Renal cortical epithelial cell (primary cell): ENCODE measurements around the gene NAPSA. TPM values are rescaled to one million over a fixed set of nuclear protein-coding genes. Genes with fewer than 3 reads are reported as not detected.
"Not testable (repeated sequence)": the region's sequence is repeated elsewhere in the genome, so short reads cannot be mapped to it uniquely, and the experiment has no call there.

Source experiments
- DNase-seq: peaks from one replicate; pipeline ENCODE4 v3.0.0-alpha.2; 2011; ENCODE audit warnings: low read depth
- total RNA-seq: library from RNA; depleted of rRNA; stranded (reverse); fragments of >200 nt; gene quantifications from 2 replicates; pipeline ENCODE4 v1.2.3, GENCODE V29; 2014

NAPSA gene
- 15.2 TPM in 1 of 2 replicates, not detected in the other for total RNA-seq

DNA sequence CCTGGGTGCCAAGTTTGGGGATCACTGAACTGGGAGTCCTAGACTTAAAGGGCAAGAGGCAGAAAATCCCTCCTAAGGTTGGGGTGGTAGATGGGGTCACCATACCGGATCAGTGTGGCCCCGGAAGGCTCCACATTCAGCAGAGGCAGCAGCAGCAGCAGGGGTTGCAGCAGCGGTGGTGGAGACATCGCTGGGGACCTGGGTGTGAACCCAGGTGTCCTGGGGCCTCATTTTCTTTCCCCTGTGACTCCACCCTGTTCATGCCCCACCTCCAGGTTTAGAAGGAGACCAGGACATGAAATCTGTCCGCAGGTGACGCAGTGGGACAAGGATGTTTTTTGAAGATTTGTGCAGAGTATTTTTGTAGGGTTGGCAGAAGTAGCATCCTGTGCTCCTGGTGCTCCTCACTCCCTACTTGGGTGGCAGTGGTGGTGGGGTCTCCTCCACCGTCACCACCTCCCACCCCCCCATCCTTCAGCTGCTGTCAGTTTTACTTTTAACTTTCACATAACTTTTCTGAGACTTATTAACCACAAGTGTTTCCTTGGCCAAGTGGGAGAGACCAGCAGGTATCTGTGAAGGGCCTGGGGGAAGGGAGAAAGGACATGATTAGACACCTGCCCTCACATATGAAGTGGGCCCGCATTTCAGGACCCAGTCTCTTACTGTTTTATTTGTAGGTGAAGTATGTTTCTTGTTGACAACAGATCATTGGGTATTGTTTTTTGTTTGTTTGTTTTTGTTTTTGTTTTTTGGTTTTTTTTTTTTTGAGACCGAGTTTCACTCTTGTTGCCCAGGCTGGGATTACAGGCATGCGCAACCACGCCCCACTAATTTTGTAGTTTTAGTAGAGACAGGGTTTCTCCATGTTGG, at the start of gene NAPSA:
TSS of gene NAPSA (minus strand) at position 206 of the 873 bp plus-strand sequence. CDS start at position 188, 18 bp downstream.
- DNase-seq, result no peak

DNA sequence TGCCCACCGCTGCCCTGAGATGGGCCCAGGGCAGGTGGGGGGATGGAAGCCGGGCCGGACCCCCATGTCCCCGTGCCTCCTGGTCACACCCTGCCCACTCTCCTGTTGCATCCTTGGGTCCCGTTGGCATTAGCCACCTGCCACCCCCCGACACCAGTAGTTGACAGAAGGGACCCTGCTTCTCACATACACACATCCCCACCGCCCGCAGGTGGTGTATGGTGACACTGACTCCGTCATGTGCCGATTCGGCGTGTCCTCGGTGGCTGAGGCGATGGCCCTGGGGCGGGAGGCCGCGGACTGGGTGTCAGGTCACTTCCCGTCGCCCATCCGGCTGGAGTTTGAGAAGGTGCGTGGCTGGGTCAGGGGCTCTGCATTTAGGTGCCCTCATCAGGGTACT, 48.1 kb upstream of the NAPSA start:
- DNase-seq, result no peak

DNA sequence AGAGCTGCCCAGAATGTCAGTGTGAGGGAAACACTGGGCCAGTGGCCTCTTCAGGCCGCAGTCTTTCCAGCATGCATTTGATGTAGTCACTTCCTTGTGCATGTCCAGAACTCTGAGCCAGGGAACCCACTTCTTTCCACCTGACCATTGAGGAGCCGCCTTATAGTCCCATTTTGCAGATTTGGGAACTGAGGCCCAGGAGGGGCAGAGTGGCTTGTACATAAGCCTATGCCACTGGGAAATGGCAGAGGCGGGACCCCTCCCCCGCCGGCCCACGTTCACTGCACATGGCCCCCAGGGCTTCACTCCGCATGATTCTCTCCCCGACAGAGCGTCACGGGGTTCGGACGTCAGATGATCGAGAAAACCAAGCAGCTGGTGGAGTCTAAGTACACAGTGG, 47.7 kb upstream of the NAPSA start:
- DNase-seq, result no peak

DNA sequence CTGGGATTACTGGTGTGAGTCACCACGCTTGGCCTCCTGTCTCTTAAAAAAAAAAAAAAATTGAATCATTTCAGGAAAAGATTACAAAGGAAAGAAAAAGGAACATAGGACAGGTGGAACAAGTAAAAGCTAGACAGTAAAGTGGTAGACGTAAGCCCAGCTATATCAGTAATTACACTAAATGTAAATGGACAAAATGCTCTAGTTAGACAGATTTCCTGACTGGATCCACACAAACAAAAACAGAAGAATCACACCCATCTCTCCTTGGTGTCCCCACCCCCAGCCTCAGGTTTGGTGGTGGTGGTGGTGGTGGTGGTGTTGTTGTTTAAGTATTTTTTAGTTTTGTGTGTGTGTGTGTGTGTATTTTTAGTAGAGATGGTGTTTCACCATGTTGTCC, 47.0 kb upstream of the NAPSA start:
- no peak for DNase-seq

DNA sequence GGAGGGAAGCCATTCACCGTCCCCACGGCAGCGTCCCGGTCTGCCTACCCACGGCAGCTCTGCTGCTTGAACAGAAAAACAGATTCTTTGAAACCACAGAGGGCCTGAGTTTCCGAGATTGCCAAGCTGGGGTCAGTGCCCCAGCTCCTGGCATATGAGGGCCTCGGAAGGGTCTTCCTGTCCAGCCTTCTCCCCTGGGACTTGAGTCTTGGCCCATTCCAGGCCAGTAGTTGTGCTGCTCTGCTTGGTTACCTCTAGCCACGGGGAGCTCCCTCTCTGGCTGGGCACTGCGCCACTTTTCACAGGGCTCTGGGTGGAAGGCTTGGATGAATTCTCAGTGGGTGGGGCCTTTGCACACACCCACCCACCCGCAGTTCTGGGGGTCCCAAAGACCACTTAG, 44.7 kb upstream of the NAPSA start:
- no peak for DNase-seq

DNA sequence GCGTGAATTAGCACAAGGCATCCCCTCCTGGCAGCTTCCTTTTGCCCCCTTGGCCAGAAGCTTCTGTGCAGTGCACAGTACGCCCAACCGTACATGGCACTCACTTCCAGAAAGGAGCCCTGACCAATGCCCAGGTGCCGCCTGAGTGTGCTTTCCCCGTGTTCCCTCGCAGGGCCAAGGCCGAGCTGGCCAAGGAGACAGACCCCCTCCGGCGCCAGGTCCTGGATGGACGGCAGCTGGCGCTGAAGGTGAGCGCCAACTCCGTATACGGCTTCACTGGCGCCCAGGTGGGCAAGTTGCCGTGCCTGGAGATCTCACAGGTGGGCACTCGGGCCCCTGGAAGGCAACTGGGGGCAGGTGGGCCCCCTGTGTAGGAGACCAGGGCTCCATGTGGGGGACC, 43.9 kb upstream of the NAPSA start:
- no peak for DNase-seq

DNA sequence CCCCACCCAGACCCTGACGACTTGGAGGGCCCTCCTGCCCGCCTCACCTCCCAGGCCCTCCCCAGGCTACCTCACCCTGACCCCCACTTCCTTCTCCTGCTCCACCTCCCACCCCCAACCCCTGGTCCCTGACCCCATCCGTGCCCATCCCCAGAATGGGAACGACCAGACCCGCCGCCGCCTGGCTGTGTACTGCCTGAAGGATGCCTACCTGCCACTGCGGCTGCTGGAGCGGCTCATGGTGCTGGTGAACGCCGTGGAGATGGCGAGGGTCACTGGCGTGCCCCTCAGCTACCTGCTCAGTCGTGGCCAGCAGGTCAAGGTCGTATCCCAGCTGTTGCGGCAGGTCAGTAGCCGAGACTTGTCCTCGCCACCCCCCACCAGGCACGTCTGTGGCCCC, 41.4 kb upstream of the NAPSA start:
- DNase-seq, result no peak

DNA sequence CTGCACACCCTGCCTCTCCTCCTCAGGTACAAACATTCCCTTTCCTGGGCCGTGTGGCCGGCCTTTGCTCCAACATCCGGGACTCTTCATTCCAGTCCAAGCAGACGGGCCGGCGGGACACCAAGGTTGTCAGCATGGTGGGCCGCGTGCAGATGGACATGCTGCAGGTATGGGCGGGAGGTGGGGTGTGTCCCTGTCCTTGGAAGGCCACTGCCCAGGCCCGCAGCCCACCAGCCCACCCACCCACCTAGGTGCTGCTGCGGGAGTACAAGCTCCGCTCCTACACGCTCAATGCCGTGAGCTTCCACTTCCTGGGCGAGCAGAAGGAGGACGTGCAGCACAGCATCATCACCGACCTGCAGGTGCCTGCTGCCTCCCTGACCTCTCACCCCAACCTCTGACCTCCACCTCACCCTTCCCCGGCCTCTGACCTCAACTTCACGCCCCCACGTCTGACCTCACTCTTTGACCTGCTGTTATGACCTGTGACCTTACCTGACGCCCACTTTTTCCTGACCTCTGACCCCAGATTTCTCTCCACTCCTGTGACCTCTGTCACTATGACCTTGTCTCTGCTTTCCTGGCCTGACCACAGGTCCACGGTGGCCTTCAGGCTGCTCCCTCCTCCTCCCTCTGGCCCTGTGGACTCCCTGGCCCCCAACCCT, 40.8 kb upstream of the NAPSA start:
- no peak for DNase-seq

DNA sequence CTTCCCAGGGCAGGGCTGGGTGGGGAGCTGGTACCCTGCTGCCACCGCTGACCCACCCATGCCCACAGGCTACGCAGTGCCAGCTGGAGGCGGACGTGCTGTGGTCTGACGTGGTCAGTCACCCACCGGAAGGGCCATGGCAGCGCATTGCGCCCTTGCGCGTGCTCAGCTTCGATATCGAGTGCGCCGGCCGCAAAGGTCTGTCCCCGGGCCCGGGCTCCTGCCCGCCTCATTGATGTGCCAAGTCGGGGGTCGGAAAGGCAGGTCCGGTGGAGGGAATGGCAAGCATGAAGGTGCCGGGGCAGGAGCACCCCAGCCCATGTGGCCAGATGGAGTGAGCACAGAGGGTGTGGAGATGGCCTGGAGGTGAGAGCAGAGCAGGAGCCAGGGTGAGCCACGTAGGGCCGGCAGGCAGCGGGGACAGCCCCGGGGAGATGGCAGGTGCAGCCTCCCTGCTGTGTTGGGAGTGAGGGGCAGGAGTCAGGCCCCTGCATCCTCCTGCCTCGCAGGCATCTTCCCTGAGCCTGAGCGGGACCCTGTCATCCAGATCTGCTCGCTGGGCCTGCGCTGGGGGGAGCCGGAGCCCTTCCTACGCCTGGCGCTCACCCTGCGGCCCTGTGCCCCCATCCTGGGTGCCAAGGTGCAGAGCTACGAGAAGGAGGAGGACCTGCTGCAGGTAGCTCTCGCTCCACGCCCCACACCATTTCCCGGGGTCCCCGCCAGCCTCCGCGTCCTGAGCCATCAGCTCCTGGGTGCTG, 37.3 kb upstream of the NAPSA start:
- DNase-seq, result no peak

DNA sequence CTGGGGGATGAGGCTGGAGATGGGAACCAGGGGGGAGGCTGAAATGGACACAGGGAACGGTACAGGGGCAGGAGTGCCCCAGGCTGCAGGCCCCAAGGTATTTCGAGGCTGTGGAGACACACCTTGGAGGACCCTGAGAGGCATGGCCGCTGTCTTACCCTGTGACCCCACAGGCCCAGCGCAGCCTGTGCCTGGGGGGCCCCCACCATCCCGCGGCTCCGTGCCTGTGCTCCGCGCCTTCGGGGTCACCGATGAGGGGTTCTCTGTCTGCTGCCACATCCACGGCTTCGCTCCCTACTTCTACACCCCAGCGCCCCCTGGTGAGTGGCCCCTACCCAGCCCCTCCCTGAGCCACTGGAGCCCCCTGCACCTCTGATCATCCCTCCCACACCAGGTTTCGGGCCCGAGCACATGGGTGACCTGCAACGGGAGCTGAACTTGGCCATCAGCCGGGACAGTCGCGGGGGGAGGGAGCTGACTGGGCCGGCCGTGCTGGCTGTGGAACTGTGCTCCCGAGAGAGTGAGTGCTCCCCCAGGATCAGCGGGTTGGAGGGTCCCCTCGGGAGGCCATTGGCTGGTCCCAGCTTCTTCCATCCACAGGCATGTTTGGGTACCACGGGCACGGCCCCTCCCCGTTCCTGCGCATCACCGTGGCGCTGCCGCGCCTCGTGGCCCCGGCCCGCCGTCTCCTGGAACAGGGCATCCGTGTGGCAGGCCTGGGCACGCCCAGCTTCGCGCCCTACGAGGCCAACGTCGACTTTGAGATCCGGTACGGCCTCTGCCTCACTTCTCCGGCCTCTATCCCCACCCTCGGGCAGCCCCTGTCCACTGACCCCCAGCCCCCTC, 36.4 kb upstream of the NAPSA start:
- DNase-seq, result no peak

DNA sequence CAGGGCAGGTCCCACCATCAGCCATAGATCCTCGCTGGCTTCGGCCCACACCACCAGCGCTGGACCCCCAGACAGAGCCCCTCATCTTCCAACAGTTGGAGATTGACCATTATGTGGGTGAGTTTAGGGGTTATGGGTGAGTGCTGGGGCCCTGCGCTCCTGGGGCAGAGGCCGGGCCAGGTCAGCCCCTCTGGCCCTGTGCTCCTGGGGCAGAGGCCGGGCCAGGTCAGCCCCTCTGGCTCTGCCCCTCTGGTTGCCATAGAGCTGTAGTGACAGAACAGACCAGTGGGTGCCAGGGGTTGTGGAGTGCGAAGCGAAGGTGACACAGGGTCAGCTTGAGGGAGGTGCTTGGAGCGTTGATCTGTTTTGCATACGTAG, 33.9 kb upstream of the NAPSA start:
- DNase-seq, result no peak

DNA sequence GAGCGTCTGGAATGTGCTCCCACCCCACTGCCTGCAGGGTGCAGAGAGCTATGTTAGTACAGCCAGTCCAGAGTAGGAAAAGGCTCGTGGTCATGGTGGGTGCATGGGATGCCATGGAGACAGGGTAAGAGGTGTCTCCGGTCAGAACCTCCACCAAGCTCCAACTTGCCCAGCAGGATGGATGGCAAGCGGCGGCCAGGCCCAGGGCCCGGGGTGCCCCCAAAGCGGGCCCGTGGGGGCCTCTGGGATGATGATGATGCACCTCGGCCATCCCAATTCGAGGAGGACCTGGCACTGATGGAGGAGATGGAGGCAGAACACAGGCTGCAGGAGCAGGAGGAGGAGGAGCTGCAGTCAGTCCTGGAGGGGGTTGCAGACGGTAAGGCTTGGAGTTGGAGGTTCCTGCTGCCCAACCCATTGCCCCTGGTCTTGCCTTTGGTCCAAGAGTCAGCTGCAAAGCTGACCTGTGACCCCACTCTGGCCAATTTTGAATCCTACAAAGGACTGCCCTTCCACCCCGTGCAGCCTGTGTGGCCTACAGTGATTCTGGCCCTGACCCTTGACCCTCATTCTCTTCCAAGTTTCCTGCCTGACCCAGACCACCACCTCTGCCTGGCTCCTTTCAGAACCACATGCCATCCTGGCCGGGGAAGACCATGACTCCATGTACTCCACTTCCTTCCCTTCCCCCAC, 33.4 kb upstream of the NAPSA start:
- DNase-seq, result no peak

DNA sequence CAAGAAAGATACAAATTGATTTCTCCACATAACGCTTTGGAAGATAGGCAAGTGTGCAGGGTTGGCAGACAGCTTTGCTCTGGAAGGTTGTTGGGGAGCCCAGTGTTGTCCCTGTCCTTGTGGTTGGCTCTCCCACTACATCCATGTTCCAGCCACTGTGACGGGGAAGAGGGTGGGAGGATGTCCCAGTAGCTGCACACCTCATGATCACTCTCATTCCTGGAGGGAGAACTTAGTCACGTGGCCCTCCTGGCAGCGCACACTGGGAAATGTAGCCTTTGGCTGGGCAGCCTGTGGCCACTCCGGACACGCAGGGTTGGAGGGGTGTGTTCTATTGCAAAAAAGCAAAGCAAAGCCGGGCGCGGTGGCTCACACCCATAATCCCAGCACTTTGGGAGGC, 28.6 kb upstream of the NAPSA start:
- DNase-seq, result no peak

DNA sequence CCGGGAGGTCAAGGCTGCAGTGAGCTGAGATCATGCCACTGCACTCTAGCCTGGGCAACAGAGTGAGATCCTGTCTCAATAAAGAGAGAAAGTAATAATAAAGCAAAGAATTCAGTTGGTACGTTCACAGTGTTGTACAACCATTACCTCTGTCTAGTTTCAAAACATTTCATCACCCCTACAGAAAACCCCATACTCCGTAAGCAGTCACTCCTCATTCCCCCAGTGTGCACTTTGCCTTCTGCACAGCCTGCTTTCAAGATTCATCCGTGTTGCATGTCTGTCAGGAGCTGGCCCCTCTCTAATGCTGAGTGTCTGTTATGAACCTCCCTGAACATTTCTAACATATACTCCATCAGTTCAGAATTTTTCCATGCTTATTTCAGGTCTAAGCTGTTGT, 28.1 kb upstream of the NAPSA start:
- DNase-seq, result no peak

DNA sequence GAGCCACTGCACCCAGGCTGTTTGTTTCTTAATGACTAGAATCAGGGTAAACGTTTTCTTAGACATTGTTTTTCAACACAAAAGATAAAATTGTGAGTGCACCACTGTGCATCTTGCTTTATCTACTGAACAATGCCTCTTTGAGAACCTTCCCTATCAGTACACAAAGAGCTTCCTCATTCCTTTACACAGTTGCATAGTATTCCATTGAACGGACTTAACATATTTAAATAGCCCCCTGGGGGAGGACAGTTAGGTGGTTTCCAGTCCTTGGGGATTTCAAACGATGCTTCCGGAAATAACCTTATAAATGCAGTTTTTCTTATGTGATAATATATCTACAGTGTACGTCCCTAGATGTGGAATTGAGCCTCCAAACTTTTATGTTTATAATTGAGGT, 27.3 kb upstream of the NAPSA start:
- no peak for DNase-seq

DNA sequence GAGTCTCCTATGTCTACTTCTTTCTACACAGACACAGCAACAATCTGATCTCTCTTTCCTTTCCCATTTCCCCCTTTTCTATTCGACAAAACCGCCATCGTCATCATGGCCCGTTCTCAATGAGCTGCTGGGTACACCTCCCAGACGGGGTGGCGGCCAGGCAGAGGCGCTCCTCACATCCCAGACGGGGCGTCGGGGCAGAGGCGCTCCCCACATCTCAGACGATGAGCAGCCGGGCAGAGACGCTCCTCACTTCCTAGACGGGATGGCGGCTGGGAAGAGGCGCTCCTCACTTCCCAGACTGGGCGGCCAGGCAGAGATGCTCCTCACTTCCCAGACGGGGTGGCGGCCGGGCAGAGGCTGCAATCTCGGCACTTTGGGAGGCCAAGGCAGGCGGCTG, 25.5 kb upstream of the NAPSA start:
- not testable (repeated sequence) for DNase-seq

DNA sequence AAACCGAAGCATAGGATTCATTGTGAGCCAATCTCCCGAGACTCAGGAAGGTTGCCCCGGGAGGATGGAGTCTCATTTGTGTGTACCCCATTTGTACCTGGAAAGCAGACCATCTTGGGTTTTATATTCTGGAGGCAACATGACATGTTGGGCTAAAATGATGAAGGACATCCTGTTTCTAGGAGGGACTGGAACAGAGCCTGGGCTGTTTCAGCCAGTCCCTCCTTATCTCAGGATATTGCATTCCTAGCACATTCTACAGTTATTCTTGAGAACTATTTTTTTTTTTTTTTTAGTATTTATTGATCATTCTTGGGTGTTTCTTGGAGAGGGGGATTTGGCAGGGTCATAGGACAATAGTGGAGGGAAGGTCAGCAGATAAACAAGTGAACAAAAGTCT, 24.9 kb upstream of the NAPSA start:
- not testable (repeated sequence) for DNase-seq

DNA sequence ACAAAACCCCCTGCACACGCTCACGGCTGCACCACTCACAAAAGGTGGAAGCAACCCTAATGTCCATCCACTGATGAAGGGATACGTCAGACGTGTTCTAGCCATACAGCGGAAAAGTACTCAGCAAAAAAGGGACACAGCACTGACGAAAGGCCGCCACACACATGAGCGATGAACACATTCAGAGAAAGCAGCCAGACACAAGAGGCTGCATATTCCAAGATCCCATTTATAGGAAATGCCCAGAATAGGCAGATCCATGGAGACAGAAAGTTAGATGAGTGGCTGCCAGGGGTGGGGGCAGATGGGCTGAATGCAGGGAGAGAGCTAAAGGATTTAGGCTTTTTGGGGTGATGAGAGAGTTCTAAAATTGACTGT, 22.4 kb upstream of the NAPSA start:
- no peak for DNase-seq

DNA sequence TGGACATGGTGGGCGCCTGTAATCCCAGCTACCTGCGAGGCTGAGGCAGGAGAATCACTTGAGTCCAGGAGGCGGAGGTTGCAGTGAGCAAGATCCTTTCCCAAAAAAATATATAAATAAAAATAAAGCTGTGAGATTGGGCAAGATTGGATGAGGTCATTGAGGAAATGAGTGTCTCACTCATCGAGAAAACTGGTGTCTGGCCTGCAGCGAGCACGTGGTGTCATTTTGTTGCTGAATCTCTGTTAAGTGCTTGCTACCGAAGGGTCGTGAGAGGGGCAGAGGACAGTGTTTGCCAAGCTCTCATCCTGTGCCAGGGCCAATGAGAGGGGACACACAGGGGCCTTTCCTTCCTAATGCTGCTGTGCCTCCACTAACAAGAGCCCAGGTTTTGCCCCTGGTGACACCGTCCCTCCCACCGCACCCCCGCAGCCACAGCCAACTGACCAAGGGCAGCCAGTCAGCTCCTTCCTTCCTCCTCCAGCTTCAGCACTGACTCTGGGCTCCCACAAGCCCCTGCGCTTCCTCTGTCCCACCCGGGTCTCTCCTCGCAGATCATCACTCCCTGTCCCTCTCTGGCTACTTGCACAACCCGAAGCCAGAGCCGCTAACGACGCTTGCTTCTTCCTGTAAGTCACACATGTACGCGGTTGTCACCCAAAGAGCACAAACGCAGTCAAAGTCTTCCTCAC, 21.9 kb upstream of the NAPSA start:
- DNase-seq, result no peak

DNA sequence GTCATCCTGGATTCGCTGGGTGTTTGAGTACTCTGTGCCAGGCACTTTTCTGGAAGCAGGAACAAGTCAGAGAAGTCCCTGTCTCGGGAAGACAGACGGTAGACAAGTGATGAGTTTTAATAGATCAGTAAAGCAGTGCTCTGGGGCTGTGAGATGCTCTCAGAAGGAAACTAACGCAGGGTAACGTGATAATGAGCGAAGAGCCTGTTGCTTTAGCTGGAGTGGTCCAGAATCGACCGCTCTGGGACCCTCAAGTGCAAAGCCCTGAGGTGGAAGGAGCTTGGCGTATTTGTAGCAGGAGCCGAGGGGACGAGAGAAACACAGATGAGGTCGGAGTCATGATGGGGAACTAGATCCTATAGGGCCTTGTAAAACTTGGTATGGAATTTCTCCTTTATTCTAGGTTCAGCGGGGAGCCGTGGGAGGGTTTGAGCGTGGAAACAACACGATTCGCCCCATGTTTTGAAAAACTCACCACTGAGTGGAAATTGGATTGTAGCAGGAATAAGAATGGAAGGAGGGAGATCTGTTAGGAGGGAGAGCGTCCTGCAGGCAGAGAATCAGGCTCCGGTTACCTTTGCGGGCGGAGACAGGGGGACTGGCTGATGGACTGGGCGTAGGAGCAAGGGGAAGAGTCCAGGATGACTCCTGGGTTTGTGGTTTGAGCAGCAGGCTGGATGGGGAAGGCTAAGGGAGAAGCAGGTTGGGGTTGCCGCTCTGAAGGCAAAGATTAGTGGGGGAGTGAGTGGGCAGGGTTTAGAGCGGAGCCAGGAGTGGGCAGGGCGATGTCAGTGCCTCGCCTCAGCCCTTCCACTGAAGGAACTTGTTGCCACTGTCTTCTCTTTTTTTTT, 19.5 kb upstream of the NAPSA start:
- peak; percentile 16 for DNase-seq
